Measurements from ENCODE around the gene AFF3. TPM values are rescaled to one million over a fixed set of nuclear protein-coding genes. Genes with fewer than 3 reads are reported as not detected.

The AFF3 gene
- total and polyA plus RNA-seq, 10 of the 15 experiments (the other 5 are each of a cell fraction or from before 2014, with no cell fraction given): 0.26 to 5.5 (median 3.0) TPM

DNA sequence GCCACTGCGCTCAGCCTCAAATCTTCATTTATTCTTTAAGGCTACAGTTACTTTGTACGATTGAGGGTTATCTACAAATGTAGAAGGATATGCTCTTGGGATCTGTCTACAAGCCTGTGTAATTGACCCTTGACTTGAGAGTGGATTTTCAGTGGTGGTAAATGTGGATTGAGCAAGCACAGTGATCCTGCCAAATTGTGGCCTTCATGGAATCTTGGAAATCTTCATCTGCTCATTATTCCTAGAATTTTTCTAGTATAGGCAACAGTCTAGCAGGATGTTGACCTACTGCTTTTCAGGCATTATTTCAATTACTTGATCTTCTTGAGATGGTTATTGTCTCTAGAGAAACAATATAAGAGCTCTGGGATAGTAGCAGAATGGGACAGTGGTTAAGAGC, 426.4 kb downstream of the AFF3 start:
- Histone ChIP-seq H3K27me3 (replicated peaks in 1 of 2; ENCODE audit: control insufficient read depth in 2 of 2, insufficient read depth in 2 of 2, low read length in 1 of 2) (no peaks in the 10 kb centered on the region), H2AFZ (ENCODE audit: control insufficient read depth, low read depth, low read length) (no peak overlapping the region), H3K79me2 (ENCODE audit: control insufficient read depth, insufficient read depth, low read length) (no peaks in the 10 kb centered on the region), H3K4me2 (ENCODE audit: control insufficient read depth, insufficient read depth) (no peak overlapping the region), H3K9me3 (replicated peaks; ENCODE audit: control insufficient read depth, insufficient read depth, low read length) (no peaks in the 10 kb centered on the region), H3K27ac (ENCODE audit: control insufficient read depth, insufficient read depth) (no peak overlapping the region), H3K4me3 (no peak overlapping the region), H3K36me3 (ENCODE audit: control insufficient read depth in 2 of 2, insufficient read depth in 2 of 2, low read length in 1 of 2) (no peaks in the 10 kb centered on the region), H4K20me1 (ENCODE audit: control insufficient read depth, insufficient read depth) (no peaks in the 10 kb centered on the region), H3K4me1 (ENCODE audit: control insufficient read depth, insufficient read depth, low read length) (no peaks in the 10 kb centered on the region), H3K9ac (ENCODE audit: control insufficient read depth, insufficient read depth, low read length) (no peak overlapping the region)
- RAD21 ChIA-PET (ENCODE audit: unreplicated experiment): no interaction called here
- DNase-seq (ENCODE audit: low read depth, low spot score) (no peak), FAIRE-seq (no peak), ATAC-seq (no peak)
- TF ChIP-seq IRF4 (IDR thresholded peaks at IDR 0.05; ENCODE audit: low read depth, low read length) (no peak), BACH1 (IDR thresholded peaks at IDR 0.05; ENCODE audit: borderline replicate concordance) (no peak), SMARCA5 (IDR thresholded peaks at IDR 0.05) (no peak), NRF1 (conservative IDR thresholded peaks at IDR 0.05; ENCODE audit: low read depth, low read length) (no peak), ELK1 (IDR thresholded peaks at IDR 0.05; ENCODE audit: low read depth, low read length) (no peak), WRNIP1 (IDR thresholded peaks at IDR 0.05; ENCODE audit: borderline replicate concordance, low read depth, low read length) (no peak), ZZZ3 (IDR thresholded peaks at IDR 0.05; ENCODE audit: control insufficient read depth, insufficient read length, low read depth) (no peak), JUNB (IDR thresholded peaks at IDR 0.05) (no peak), SMC3 (IDR thresholded peaks at IDR 0.05; ENCODE audit: borderline replicate concordance, low read length) (no peak), KAT2A (conservative IDR thresholded peaks at IDR 0.05; ENCODE audit: control insufficient read depth, low read depth, low read length) (no peak), BCL11A (IDR thresholded peaks at IDR 0.05; ENCODE audit: low read depth, low read length) (no peak), FOXK2 (IDR thresholded peaks at IDR 0.05) (no peak), CBX5 (IDR thresholded peaks at IDR 0.05; ENCODE audit: low read depth) (no peak)
- TF ChIP-seq, protein P1, sequence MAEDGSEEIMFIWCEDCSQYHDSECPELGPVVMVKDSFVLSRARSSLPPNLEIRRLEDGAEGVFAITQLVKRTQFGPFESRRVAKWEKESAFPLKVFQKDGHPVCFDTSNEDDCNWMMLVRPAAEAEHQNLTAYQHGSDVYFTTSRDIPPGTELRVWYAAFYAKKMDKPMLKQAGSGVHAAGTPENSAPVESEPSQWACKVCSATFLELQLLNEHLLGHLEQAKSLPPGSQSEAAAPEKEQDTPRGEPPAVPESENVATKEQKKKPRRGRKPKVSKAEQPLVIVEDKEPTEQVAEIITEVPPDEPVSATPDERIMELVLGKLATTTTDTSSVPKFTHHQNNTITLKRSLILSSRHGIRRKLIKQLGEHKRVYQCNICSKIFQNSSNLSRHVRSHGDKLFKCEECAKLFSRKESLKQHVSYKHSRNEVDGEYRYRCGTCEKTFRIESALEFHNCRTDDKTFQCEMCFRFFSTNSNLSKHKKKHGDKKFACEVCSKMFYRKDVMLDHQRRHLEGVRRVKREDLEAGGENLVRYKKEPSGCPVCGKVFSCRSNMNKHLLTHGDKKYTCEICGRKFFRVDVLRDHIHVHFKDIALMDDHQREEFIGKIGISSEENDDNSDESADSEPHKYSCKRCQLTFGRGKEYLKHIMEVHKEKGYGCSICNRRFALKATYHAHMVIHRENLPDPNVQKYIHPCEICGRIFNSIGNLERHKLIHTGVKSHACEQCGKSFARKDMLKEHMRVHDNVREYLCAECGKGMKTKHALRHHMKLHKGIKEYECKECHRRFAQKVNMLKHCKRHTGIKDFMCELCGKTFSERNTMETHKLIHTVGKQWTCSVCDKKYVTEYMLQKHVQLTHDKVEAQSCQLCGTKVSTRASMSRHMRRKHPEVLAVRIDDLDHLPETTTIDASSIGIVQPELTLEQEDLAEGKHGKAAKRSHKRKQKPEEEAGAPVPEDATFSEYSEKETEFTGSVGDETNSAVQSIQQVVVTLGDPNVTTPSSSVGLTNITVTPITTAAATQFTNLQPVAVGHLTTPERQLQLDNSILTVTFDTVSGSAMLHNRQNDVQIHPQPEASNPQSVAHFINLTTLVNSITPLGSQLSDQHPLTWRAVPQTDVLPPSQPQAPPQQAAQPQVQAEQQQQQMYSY (CRISPR knock-in tag; IDR thresholded peaks at IDR 0.05): no peak
- CTCF ChIA-PET: no interaction called here
- in situ Hi-C loops (cut with MboI) (no loop called here), intact Hi-C loops (cut with micrococcal nuclease; ENCODE audit: unreplicated experiment) (no loop called here)
- POLR2A ChIA-PET: no interaction called here
- no TSS peak for BruUV-seq (replicated peaks)
- SMC1A ChIA-PET (ENCODE audit: uncharacterized antibody, unreplicated experiment): no interaction called here
- 92% methylated on average over 2 of the region's 2 CpGs for WGBS (ENCODE audit: insufficient coverage, insufficient replicate concordance, low lambda C conversion rate, missing lambda C conversion rate)

Measured in GM12878 (cell line).